K562 (cell line): Measurements from ENCODE around the gene CBX8. TPM values are rescaled to one million over a fixed set of nuclear protein-coding genes. Genes with fewer than 3 reads are reported as not detected.

Source experiments
- ATAC-seq: fragments of 200-7000 bp; cut with Tn5 transposase; 3 replicates; pipeline ENCODE4 v1.9.1; 2020; ENCODE audit warnings: moderate library complexity
- BruUV-seq: library from RNA; stranded (reverse); fragments of 400-500 nt; replicated peaks from 2 replicates; lab custom pipeline; 2021; lab: Mats Ljungman, UMichigan
- CTCF ChIA-PET: fragments of 300-600 bp; formaldehyde crosslinking; extraction: SDS; loops from one replicate; lab custom pipeline; 2021; ENCODE audit warnings: low intra/inter-chr PET ratio; lab: Yijun Ruan, JAX
- POLR2A ChIA-PET: fragments of 300-600, 350-650 bp; sonication (Branson Sonifier 250); formaldehyde crosslinking; extraction: SDS; loops from one replicate; lab custom pipeline; 2021; ENCODE audit warnings: antibody characterized with exemption, inconsistent platforms; lab: Yijun Ruan, JAX
- DNase-seq, 4 experiments: peaks; one replicate each; pipeline versions ENCODE4 v3.0.0 to v3.0.0-alpha.2; 2011 to 2018; ENCODE audit warnings: low spot score in 3 of 4, mixed read lengths in 3 of 4; ENCODE audit errors: extremely low read depth in 1 of 4
- FAIRE-seq: peaks from 2 replicates; lab custom pipeline; 2011; peaks lifted over from hg19 to GRCh38; lab: Jason Lieb, UNC
- H2AFZ ChIP-seq: 2 replicates; pipeline ENCODE4 v1.6.0; 2011; ENCODE audit warnings: low read depth, low read length, control low read depth, inconsistent platforms
- H3K27ac ChIP-seq: fragments of 200-600 bp; 3 replicates; pipeline ENCODE4 v1.8.0; 2011; ENCODE audit warnings: low read depth, mild to moderate bottlenecking, control low read depth, inconsistent platforms, low read length, moderate library complexity, mixed read lengths; ENCODE audit errors: extremely low read depth
- H3K27me3 ChIP-seq, 2 experiments: fragments of 300-600 bp in 1 of 2; 2 replicates in 1 of 2; 3 replicates in 1 of 2; pipeline versions ENCODE4 v1.6.0 to v1.8.0; 2011; ENCODE audit warnings: inconsistent platforms in 2 of 2, low read length in 2 of 2, mild to moderate bottlenecking in 1 of 2, mixed read lengths in 1 of 2, moderate library complexity in 1 of 2; ENCODE audit not compliant: control insufficient read depth in 2 of 2, insufficient read depth in 2 of 2
- H3K36me3 ChIP-seq: fragments of 300-600 bp; 3 replicates; pipeline ENCODE4 v1.8.0; 2011; ENCODE audit warnings: mild to moderate bottlenecking, low read length, inconsistent platforms; ENCODE audit not compliant: control insufficient read depth, insufficient read depth
- H3K4me1 ChIP-seq, 2 experiments: fragments of 200-600 bp in 1 of 2; replicated peaks in 1 of 2; 2 replicates in 1 of 2; 3 replicates in 1 of 2; pipeline versions ENCODE4 v1.5.1 to v1.8.0; 2011; ENCODE audit warnings: inconsistent platforms in 2 of 2, low read length in 2 of 2, mild to moderate bottlenecking in 1 of 2, mixed read lengths in 1 of 2, moderate library complexity in 1 of 2; ENCODE audit not compliant: control insufficient read depth in 2 of 2, insufficient read depth in 2 of 2
- H3K4me2 ChIP-seq: 2 replicates; pipeline ENCODE4 v1.6.1; 2011; ENCODE audit warnings: low read length, control low read depth, inconsistent platforms, mixed read lengths; ENCODE audit not compliant: insufficient read depth
- H3K4me3 ChIP-seq: fragments of 200-600 bp; sonication (generic), shearing (Covaris generic); 2 replicates; pipeline ENCODE4 v1.5.1; 2016; ENCODE audit warnings: control low read depth, inconsistent platforms
- H3K79me2 ChIP-seq: fragments of 200-600 bp; 3 replicates; pipeline ENCODE4 v1.8.0; 2011; ENCODE audit warnings: low read length, inconsistent platforms; ENCODE audit not compliant: control insufficient read depth, insufficient read depth
- H3K9ac ChIP-seq, 2 experiments: 2 replicates each; pipeline versions ENCODE4 v1.6.0 to v1.6.1; 2011; ENCODE audit warnings: low read depth in 2 of 2, low read length in 2 of 2, control low read depth in 1 of 2, inconsistent platforms in 1 of 2, mild to moderate bottlenecking in 1 of 2, mixed read lengths in 1 of 2; ENCODE audit not compliant: insufficient read depth in 1 of 2
- H3K9me1 ChIP-seq: one replicate; pipeline ENCODE4 v1.6.0; 2011; ENCODE audit warnings: inconsistent platforms, mild to moderate bottlenecking, low read length, moderate library complexity; ENCODE audit not compliant: control insufficient read depth, insufficient read depth
- H3K9me3 ChIP-seq: replicated peaks from 2 replicates; pipeline ENCODE4 v1.5.1; 2011; ENCODE audit warnings: low read depth, low read length, inconsistent platforms; ENCODE audit not compliant: control insufficient read depth, insufficient read depth
- H4K20me1 ChIP-seq: replicated peaks from 2 replicates; pipeline ENCODE4 v1.6.1; 2011; ENCODE audit warnings: low read length, inconsistent platforms, mixed read lengths; ENCODE audit not compliant: control insufficient read depth, insufficient read depth
- CBX1 ChIP-seq: sonication (generic); IDR thresholded peaks from 2 replicates; pipeline ENCODE4 v1.6.1; 2016; ENCODE audit warnings: antibody characterized with exemption, low read depth, mild to moderate bottlenecking
- ZC3H4 ChIP-seq: sonication (generic); formaldehyde crosslinking; IDR thresholded peaks from 2 replicates; pipeline ENCODE4 v1.9.0; 2021; ENCODE audit warnings: missing genetic modification reagents, borderline replicate concordance
- WGBS: fragments of 100-300 bp; shearing (Covaris generic); methylation state at CpG from one replicate; pipeline ENCODE4 v1.1.6; 2016; ENCODE audit warnings: low coverage, mixed read lengths; ENCODE audit not compliant: insufficient coverage; ENCODE audit errors: missing lambda C conversion rate; 5-methylcytosine and 5-hydroxymethylcytosine counted together
- in situ Hi-C: fragments of 300-500 bp; cut with MboI; formaldehyde crosslinking; loops from 4 replicates; pipeline ENCODE4 v1.15.0; 2018; ENCODE audit warnings: inconsistent platforms, mixed read lengths
- intact Hi-C: fragments of 100-400 bp; cut with micrococcal nuclease; formaldehyde crosslinking; loops from 2 replicates; pipeline ENCODE4 v1.14.2; 2022
- polyA plus RNA-seq, 8 experiments: library from polyadenylated mRNA; depleted of rRNA in 4 of 8; stranded (reverse) in 5 of 8; unstranded in 3 of 8; fragments of >200 nt; fragmentation: Nextera tagmentation in 2 of 8; fragmentation: Illumina TruSeq in 1 of 8; extraction: Ambion mirVana in 2 of 8; extraction: Trizol in 1 of 8; gene quantifications; 2 replicates each; pipeline versions ENCODE4 v1.2.1 to v1.2.3, GENCODE V29; 2011 to 2014; ENCODE audit warnings: inconsistent platforms in 1 of 8, missing spikeins in 1 of 8
- total RNA-seq, 7 experiments: library from RNA; depleted of rRNA in 6 of 7; stranded (reverse); fragments of >200 nt in 6 of 7; fragmentation: Illumina TruSeq in 2 of 7; extraction: Trizol in 2 of 7; gene quantifications; 2 replicates each; pipeline versions ENCODE4 v1.2.1 to v1.2.3, GENCODE V29; 2011 to 2021; ENCODE audit warnings: low replicate concordance in 1 of 7
- TF ChIP-seq, protein P1 (sequence below), 3 experiments: fragments of 200-800 bp in 1 of 3; sonication (Bioruptor generic) in 1 of 3; sonication (generic) in 1 of 3; formaldehyde crosslinking in 1 of 3; IDR thresholded peaks; 2 replicates each; pipeline versions ENCODE4 v1.6.1 to v1.8.0; 2016 to 2022; ENCODE audit warnings: mild to moderate bottlenecking in 2 of 3, missing compliant biosample characterization in 2 of 3, missing genetic modification characterization in 2 of 3, missing genetic modification reagents in 1 of 3

The CBX8 gene
- total and polyA plus RNA-seq, 9 of the 15 experiments (the other 6 are each of a cell fraction or from before 2014, with no cell fraction given): 0.08 to 11.9 (median 2.6) TPM

DNA sequence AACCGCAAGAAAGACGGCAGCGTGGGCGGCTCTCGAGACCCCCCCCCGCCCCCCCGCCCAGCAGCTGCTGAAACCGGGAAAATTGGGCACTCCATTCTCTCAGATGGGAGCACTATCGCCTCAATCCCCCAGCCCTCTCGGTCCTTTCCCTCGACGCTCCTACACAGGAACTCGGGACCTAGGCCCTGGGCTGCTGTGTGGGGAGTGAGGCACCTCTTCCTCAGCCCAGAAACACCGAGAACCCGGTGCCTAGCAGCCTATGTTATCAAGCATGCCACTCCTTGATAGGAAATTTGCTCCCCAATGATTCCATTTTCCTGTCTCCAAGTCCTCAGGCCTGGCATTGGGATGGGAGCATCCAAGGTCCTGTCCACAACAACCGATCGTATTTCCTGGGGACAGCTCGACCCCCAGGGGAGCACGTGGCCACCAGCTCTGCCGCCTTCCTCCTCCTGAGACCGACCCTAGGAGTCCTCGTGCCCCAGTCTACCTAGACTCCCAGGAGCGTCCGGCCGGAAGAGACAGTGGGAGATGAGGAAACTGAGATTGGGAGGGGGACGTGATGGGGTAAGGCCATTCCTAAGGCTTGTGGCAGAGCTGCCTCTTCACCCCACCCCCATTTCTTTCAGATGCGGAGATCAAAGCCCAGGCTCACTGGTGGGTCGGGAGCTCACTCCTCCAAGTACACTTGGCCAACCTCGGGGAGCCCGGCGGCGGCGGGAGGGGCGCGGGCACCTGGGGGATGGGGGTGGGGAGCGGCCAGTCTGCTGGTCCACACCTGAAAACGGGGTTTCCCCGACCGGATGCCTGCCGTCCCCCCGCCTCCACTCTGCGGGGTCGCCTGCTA, 17.5 kb upstream of the CBX8 start:
- ATAC-seq (no peak), DNase-seq (no peak), FAIRE-seq (no peak)
- TF ChIP-seq, protein P1, sequence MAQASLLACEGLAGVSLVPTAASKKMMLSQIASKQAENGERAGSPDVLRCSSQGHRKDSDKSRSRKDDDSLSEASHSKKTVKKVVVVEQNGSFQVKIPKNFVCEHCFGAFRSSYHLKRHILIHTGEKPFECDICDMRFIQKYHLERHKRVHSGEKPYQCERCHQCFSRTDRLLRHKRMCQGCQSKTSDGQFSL (CRISPR knock-in tag; IDR thresholded peaks at IDR 0.05): 0 out of 2 replicates have a peak, but pooled peaks have one; percentile 35
- TF ChIP-seq, protein P1 (tag; IDR thresholded peaks at IDR 0.05): peak in 1 of 2 experiments; percentile 85; a peak in 1 of 4 replicates
- 0 out of 2 replicates have a peak, but pooled peaks have one; percentile 59 for TF ChIP-seq ZC3H4 (CRISPR knock-in tag)
- TF ChIP-seq CBX1: no peak
- BruUV-seq: no TSS peak
- intact Hi-C loops (loop anchor here (5.0 kb wide), 1 partner anchor 178 kb away; no protein-coding TSS in a partner anchor), in situ Hi-C loops (no loop called here)
- H3K27me3 ChIP-seq: no peaks in the 10 kb centered on the region
- peak overlapping the region; percentile 31 to 55; a peak in 2 of 4 replicates for H3K9ac ChIP-seq
- no peak overlapping the region for H3K4me3 ChIP-seq
- peaks cover 36 to 77% of the 10 kb centered on the region in 2 experiments for H3K4me1 ChIP-seq
- H2AFZ ChIP-seq: no peak overlapping the region
- no peaks in the 10 kb centered on the region for H3K9me1 ChIP-seq
- ChIA-PET POLR2A (interaction anchor here (0.7 to 18.8 kb wide), 3 partner anchors 7 to 101 kb away, joined by 3 to 386 read pairs (median 18); partner anchors contain the start of gene CBX4), CTCF (no interaction called here)
- H3K9me3 ChIP-seq: no peaks in the 10 kb centered on the region
- WGBS: 87% methylated on average over 22 of the region's 43 CpGs
- H3K36me3 ChIP-seq: no peaks in the 10 kb centered on the region
- no peaks in the 10 kb centered on the region for H3K79me2 ChIP-seq
- no peaks in the 10 kb centered on the region for H4K20me1 ChIP-seq
- no peak overlapping the region for H3K4me2 ChIP-seq
- H3K27ac ChIP-seq: peak overlapping the region; percentile 84; the same call in 2 of the 3 replicates
